Melanocyte of skin (primary cell): ENCODE measurements around the gene RFPL2. TPM values are rescaled to one million over a fixed set of nuclear protein-coding genes. Genes with fewer than 3 reads are reported as not detected.

ENCODE experiments used
- small RNA-seq, 2 donors: library from RNA; depleted of rRNA; stranded (forward); fragments of <200 nt; gene quantifications; one replicate each; pipeline ENCODE3, GENCODE V24; 2012
- total RNA-seq, 2 donors: library from RNA; depleted of rRNA; stranded (reverse); fragments of >200 nt; gene quantifications; 2 replicates each; pipeline ENCODE4 v1.2.3, GENCODE V29; 2012

Gene RFPL2
- 10 to 100 TPM; 11.3 to 29.6 TPM for total RNA-seq

DNA sequence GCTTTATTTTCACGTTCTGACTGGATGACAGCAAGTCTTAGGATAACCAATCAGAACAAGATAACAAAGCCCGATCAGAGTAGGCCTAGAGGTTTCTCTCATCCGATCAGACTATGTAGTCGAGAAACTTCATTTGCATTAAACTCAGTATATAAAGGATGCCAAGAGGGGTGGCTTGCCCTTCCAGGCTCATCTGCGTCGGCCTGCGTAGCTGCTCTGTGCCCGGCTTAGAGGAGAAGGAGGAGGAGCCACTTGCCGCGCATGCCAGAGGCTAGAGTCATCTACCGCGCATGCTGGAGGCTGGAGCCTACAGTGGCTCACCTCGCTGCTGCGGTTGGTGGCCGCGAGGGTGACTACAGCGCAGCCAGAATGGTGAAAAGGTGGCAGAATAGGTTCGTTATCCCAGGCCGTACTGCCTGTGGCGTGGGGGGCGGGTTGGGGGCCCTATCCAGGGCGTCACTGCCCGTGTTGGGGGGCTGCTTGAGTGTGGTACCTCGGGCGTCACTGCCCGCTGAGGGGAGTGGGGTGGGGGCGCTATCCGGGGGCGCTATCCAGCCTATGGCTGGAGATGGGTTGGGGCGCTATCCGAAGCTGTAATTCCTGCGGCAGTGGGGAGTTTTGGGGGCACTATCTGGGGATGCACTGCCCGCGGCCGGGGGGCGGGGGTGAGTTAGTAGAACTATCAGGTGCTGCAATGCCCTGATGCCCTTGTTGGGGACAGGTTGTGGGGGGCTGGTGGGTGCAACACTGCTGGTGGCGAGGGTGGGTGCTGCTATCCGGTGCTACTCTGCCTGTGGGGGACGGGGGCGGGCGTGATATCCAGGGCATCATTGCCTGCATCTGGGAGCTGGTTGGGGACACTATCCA lies at the start of gene RFPL2:
RFPL2 (minus strand) TSS at position 218 of the 867 bp plus-strand sequence. CDS start 2,622 bp downstream, outside the sequence.

DNA sequence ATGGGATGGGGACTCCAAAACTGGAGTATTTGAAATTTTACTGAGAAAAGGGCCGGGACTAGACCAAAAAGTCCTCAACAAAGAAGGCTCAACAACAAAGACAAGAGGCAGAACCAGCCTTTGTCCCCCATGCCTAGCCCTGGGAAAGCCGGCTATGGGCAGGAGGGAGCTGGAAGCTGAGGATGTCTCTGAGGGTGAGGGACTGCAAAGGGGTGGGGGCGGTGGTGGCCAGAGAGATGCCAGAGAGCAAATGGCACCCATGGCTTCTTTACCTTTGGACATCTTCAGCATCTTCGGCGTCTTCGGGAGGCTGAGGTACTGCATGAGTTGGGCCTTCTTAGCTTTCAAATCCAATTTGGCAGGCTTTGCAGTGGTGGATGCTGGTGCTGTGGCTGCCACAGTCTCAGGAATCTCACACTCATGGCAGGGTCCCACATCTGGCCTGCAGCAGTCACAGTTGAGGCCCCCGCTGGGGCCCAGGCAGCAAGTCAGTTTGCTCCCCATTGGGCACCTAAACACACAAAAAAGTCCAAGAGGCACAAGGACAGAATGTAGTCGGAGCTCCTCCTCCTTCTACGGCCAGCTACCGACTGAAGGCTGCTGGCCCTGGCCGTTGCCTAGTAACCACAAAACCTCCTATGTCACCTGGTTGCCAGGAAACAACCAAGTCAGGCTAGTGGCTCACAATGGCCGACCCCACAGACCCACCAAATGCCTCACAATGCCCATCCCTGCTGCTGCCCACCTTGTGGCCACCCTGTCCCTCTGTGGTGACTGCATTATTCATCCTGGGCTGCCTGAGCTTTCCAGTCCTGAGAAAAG lies 46.0 kb downstream of the RFPL2 start, which contains the start of gene C22orf42:
C22orf42 (minus strand) TSS at position 592 of the 822 bp plus-strand sequence; CDS start at position 504, 88 bp downstream.

Small RNA genes lying within 50 kb of the gene (small RNA-seq; reads per million reads assigned to genes)
- 0 reads per million in 2 donors for gene RF02171

Other genes with a start within 250 kb of the RFPL2 start
- not detected for gene SLC5A1, start 161.8 kb downstream of the RFPL2 start, total RNA-seq
- not detected for gene C22orf42, start 45.8 kb downstream of the RFPL2 start, total RNA-seq
- gene SLC5A4, start 50.3 kb upstream of the RFPL2 start, total RNA-seq = 1 to 10 TPM; 1.3 to 1.4 TPM
- not detected for gene RFPL3, start 152.8 kb upstream of the RFPL2 start, total RNA-seq
- 100 to 1,000 TPM in 1 of 2 donors, 10 to 100 TPM in 1; 81.9 to 144 TPM for gene RTCB, start 207.2 kb upstream of the RFPL2 start, total RNA-seq